BJ (cell line): ENCODE data around the gene RRN3. TPM values are rescaled to one million over a fixed set of nuclear protein-coding genes. Genes with fewer than 3 reads are reported as not detected.
"Not testable (repeated sequence)": the region's sequence is repeated elsewhere in the genome, so short reads cannot be mapped to it uniquely, and the experiment has no call there.

Experiments used
- CTCF ChIA-PET: fragments of 350-600 bp; formaldehyde crosslinking; extraction: SDS; loops from one replicate; lab custom pipeline; 2021; ENCODE audit warnings: antibody characterized with exemption, inconsistent platforms; lab: Yijun Ruan, JAX
- POLR2A ChIA-PET: fragments of 300-600 bp; sonication (Branson Sonifier 250); formaldehyde crosslinking; extraction: SDS; loops from one replicate; lab custom pipeline; 2021; ENCODE audit warnings: antibody characterized with exemption; lab: Charles Lee
- DNase-seq: peaks from one replicate; pipeline ENCODE4 v3.0.0-alpha.2; 2011; ENCODE audit warnings: low read depth
- H3K27me3 ChIP-seq: 2 replicates; pipeline ENCODE4 v1.6.0; 2011; ENCODE audit warnings: low read length; ENCODE audit not compliant: control insufficient read depth, insufficient read depth
- H3K36me3 ChIP-seq: 2 replicates; pipeline ENCODE4 v1.5.1; 2011; ENCODE audit warnings: low read length; ENCODE audit not compliant: control insufficient read depth, insufficient read depth
- H3K4me3 ChIP-seq: 2 replicates; pipeline ENCODE4 v1.5.1; 2011; ENCODE audit warnings: low read depth, mild to moderate bottlenecking, control low read depth, low read length
- polyA plus RNA-seq: library from polyadenylated mRNA; depleted of rRNA; stranded (reverse); fragments of >200 nt; gene quantifications from 2 replicates; pipeline ENCODE4 v1.2.3, GENCODE V29; 2011
- TF ChIP-seq, protein P1 (sequence below): IDR thresholded peaks from 2 replicates; pipeline ENCODE4 v1.5.1; 2011; ENCODE audit warnings: low read depth, mild to moderate bottlenecking, control low read depth, inconsistent platforms, low read length, moderate library complexity; ENCODE audit not compliant: insufficient read depth

Gene RRN3
- polyA plus RNA-seq, 1 experiment, result 20.0 TPM

DNA sequence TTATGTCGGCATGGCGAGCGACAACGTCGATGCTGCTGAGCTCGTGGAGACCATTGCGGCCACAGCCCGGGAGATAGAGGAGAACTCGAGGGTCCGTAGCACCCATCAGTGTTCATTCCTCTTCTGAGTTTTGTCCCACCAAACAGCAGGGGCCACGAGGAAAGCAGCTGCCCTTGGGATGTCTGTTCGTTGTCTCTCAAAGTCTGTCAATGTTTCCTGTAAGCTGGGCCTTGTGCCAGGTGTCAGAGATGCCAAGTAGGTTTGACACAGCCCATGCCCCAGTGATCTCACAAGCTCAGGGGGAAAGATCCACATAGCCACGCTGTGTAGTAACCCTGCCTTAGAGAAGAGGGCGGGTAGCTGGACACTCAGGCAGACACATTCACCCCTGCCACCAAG is 60.8 kb downstream of the RRN3 start:
- Histone ChIP-seq H3K4me3 (no peak overlapping the region), H3K27me3 (no peaks in the 10 kb centered on the region), H3K36me3 (peaks cover 49% of the 10 kb centered on the region)
- TF ChIP-seq, protein P1, sequence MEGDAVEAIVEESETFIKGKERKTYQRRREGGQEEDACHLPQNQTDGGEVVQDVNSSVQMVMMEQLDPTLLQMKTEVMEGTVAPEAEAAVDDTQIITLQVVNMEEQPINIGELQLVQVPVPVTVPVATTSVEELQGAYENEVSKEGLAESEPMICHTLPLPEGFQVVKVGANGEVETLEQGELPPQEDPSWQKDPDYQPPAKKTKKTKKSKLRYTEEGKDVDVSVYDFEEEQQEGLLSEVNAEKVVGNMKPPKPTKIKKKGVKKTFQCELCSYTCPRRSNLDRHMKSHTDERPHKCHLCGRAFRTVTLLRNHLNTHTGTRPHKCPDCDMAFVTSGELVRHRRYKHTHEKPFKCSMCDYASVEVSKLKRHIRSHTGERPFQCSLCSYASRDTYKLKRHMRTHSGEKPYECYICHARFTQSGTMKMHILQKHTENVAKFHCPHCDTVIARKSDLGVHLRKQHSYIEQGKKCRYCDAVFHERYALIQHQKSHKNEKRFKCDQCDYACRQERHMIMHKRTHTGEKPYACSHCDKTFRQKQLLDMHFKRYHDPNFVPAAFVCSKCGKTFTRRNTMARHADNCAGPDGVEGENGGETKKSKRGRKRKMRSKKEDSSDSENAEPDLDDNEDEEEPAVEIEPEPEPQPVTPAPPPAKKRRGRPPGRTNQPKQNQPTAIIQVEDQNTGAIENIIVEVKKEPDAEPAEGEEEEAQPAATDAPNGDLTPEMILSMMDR, result no peak
- CTCF ChIA-PET, result no interaction called here
- no peak for DNase-seq
- POLR2A ChIA-PET, result no interaction called here

DNA sequence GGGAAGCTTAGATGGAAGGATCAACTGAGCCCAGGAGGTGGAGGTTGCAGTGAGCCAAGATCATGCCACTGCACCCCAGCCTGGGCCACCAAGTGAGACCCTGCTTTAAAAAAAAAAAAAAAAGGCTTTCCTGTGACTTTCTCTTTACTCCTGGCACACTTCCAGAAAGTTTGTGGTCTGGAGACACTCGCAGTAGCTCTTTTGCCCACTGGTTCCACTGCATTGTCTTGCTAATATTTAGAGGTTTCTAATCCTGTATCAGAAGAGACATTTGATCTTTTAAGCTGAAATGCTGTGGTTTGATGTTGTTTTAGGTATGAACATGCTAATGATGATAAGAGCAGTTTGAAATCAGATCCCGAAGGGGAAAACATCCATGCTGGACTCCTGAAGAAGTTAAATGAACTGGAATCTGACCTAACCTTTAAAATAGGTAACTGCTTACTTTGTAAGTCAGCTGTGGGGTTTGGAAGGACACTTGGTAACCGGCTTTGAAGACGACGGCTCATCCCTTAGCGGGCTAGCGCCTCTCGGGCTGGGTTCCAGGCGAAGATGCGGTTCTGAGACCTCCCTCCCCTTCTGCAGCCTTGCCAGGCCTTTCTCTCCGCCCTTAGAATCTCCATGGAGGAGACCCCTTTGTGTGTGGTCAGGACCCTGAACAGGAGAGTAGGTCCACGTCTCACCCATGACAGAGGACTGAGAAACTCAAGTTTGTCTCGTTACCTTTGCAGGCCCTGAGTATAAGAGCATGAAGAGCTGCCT is 61.3 kb downstream of the RRN3 start:
- CTCF ChIA-PET, result no interaction called here

DNA sequence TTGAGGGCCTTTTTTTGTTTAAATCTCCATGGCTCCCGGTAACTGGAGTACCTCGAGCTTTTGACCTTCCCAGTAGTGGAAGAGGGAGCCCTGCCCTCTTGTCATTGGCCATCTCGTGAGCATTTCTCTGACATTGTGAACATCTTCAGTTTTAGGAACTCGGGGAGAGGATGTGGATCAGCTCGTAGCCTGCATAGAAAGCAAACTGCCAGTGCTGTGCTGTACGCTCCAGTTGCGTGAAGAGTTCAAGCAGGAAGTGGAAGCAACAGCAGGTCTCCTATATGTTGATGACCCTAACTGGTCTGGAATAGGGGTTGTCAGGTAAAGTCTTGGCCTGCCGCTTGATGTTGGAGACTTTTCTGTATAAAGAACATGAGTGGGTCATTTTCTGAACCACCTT is 62.5 kb downstream of the RRN3 start:
- CTCF ChIA-PET, result no interaction called here
- POLR2A ChIA-PET, result no interaction called here
- peaks cover 54% of the 10 kb centered on the region for H3K36me3 ChIP-seq

More for the DNA sequence above, 61.3 kb downstream of the RRN3 start:
- POLR2A ChIA-PET, result no interaction called here
- DNase-seq, result no peak
- H3K27me3 ChIP-seq, result no peaks in the 10 kb centered on the region
- TF ChIP-seq, protein P1, result no peak
- peaks cover 51% of the 10 kb centered on the region for H3K36me3 ChIP-seq
- no peak overlapping the region for H3K4me3 ChIP-seq

DNA sequence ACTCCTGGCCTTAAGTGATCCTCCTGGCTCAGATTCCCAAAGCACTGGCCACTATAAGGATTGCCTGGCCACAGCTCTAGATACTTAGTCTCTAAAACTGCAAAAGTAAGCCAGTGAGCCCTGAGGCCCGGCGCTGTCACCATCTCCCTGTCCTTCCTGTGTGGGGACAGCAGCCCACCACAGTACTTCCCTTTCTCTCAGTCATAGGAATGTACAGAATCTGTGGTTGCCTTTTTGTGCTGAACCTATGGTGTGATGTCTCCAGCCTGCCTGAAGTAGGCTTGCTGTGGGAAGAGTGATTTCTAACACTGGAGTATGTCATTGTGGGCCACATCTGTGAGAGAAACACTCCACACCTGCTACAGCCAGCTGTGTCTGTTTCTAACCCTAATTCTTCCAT is 62.9 kb downstream of the RRN3 start:
- Histone ChIP-seq H3K36me3 (peaks cover 52% of the 10 kb centered on the region), H3K27me3 (no peaks in the 10 kb centered on the region), H3K4me3 (no peak overlapping the region)
- DNase-seq, result no peak
- ChIA-PET POLR2A (no interaction called here), CTCF (no interaction called here)
- TF ChIP-seq, protein P1, result no peak

More for the DNA sequence above, 62.5 kb downstream of the RRN3 start:
- TF ChIP-seq, protein P1, result no peak
- Histone ChIP-seq H3K27me3 (no peaks in the 10 kb centered on the region), H3K4me3 (no peak overlapping the region)
- DNase-seq, result no peak

DNA sequence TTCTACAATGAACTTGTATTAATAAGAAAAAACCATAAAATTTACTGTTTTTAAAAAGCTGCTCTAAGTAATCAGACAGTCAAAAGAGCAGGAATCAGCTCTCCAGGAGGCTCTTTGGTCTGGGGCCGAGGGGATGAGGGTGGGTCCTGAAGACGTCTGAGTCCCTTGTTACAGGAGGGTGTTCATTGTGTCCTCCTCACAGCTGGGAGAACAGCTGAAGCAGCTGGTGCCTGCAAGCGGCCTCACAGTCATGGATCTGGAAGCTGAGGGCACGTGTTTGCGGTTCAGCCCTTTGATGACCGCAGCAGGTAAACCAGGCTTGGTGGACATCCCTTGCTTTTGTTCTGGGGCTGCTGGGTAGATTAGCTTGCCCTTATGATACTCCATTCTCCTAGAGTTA is 64.3 kb downstream of the RRN3 start:
- CTCF ChIA-PET, DNase-seq, POLR2A ChIA-PET, H3K27me3 ChIP-seq, H3K4me3 ChIP-seq: not testable (repeated sequence)
- H3K36me3 ChIP-seq, result peaks cover 42% of the 10 kb centered on the region

DNA sequence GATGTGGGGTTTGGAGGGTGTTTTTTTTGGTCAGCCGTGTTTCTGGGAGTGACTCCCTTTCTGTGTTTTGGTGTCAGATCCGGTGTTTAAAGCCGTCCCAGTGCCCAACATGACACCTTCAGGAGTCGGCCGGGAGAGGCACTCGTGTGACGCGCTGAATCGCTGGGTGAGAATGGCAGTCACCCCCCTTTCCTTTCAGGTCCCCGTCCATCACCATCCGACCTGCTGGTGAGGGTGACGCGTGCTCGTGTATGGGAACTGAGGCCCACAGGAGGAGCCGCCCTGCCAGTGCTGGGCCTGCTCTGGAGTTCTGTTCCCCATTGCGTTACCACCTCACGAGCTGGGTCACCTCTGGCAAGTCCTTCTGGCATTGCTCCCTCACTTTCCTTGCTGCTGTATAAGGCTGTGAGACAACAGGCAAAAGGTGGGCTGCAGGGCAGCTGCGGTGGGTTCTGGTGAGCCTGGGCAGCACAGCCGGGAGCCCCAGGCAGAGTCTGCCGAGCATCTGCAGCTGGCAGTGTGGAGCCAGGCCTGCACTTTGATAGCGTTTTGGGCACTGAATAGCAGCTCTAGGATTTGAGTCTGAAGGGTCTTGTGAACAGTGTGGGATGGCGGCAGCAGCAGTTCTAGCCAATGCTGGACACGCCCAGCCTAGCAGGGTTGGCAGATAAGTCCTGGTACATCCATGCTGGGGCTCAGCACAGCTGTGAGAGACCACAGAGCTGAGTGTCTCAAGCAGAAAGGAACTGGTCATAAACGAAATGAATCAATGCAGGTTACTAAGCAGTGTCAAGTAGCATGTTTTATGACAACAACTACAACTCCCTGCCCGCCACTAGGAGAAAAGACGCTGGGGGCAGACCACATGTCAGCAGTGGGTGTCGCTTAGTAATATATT is 65.0 kb downstream of the RRN3 start:
- H3K4me3 ChIP-seq, DNase-seq: not testable (repeated sequence)

DNA sequence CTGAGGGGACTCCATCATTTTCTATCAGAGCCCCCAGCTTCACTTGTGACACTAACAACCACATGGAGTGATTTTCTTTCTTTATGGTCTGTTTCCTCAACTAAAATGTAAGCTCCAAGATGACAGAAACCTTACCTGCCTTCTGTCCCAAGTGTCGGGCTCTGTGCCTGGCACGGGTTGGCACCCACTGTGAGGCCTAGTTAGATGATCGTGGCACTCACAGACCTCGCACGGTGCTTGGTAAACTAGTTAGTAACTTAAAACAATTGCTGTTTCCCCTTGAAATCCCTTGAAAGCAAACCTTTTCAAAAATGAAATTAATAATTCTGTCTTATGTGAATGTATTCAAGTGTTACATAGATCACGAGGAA is 65.7 kb downstream of the RRN3 start:
- DNase-seq, H3K27me3 ChIP-seq, H3K4me3 ChIP-seq, CTCF ChIA-PET, POLR2A ChIA-PET: not testable (repeated sequence)
- H3K36me3 ChIP-seq, result peaks cover 32% of the 10 kb centered on the region

More for the DNA sequence above, 65.0 kb downstream of the RRN3 start:
- CTCF ChIA-PET, H3K27me3 ChIP-seq, POLR2A ChIA-PET: not testable (repeated sequence)
- H3K36me3 ChIP-seq, result peaks cover 35% of the 10 kb centered on the region

DNA sequence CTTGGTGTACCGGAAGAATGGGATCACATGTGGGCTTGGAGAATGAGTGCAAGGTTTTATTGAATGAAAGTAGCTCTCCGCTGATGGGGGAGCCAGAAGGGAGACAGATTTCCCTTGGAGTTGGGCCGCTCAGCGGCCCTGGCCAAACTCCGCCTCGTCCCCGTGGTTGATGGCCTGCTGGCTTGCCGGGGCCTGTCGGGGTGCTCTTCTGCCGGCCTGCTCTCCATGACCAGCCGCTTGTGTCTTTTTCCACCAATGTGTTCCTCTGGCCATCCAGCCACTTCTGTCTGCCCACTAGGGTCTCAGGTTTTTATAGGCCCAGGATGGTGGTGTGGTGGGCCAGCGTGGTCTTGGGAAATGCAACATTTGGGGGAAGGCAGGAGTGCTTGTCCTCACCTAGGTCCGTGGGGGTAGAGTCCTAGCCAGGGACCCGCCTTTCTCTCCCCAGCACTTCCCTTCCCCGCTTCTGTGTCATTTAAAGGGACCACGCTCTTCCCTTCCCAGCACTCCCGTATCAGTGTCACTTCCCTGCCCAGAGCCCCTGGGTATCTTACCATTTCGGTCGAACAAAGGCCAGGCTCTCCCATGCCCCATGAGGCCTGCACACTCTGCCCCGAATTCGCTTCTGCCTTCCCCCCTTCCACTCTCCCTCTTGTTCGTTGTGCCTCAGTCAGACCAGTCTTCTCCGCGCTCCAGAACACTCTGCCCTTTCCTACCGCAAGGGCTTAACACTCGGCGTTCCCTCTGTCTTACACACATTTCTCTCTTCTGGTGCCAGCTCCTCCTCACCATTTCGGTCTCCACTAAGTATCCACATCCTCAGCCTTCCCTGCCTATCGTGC is 66.3 kb downstream of the RRN3 start:
- CTCF ChIA-PET, H3K27me3 ChIP-seq, H3K4me3 ChIP-seq, POLR2A ChIA-PET, DNase-seq: not testable (repeated sequence)
- peaks cover 29% of the 10 kb centered on the region for H3K36me3 ChIP-seq
